ENCODE data around the gene NOX5. TPM values are rescaled to one million over a fixed set of nuclear protein-coding genes. Genes with fewer than 3 reads are reported as not detected.

NOX5 gene
- total and polyA plus RNA-seq, 4 experiments from 2014 or later, result 0.06 to 0.08 TPM; not detected in 2

DNA sequence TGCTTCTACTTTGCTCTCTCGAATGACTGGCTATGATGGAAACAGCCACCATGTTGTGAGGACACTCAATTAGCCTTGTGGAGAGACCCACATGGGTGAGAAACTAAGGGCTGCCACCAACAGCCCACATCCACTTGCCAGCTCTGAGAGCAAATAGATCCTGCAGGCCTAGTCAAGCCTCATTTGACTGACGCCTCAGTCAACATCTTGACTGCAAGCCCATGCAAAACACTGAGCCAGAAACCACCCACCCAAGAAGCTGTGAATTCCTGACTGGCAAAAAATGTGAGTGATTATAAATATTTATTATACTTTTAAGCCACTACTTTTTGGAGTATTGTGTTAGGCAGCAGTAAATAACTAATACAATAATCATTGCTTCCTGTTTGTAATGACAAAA lies 58.4 kb downstream of the NOX5 start:
- H3K4me1 ChIP-seq (ENCODE audit: insufficient read depth, low read length), result no peaks in the 10 kb centered on the region
- Mint-ChIP-seq H3K9me3 (peaks cover 0 to 5% (median 0%) of the 10 kb centered on the region in 8 donors), H3K27ac (no peak overlapping the region), H3K4me3 (no peak overlapping the region), H3K36me3 (no peaks in the 10 kb centered on the region), H3K4me1 (peaks cover 4 to 16% (median 7%) of the 10 kb centered on the region in 4 donors), H3K27me3 (peaks cover 20 to 23% of the 10 kb centered on the region in 2 donors)
- H3K9me3 ChIP-seq (ENCODE audit: control insufficient read depth in 1 of 2, low read length in 2 of 2), result no peaks in the 10 kb centered on the region
- intact Hi-C loops (cut with micrococcal nuclease), result no loop called here
- no peaks in the 10 kb centered on the region for H3K27me3 ChIP-seq (ENCODE audit: insufficient read depth, low read length)
- H3K36me3 ChIP-seq (ENCODE audit: insufficient read depth, low read length), result no peaks in the 10 kb centered on the region
- H3K4me3 ChIP-seq (ENCODE audit: low read length in 2 of 2), result no peak overlapping the region
- no peak overlapping the region for H3K27ac ChIP-seq (ENCODE audit: low read depth, low read length)
- CTCF ChIA-PET (ENCODE audit: partially characterized antibody), result interaction anchor here (1.7 kb wide), 1 partner anchor 14 kb away, joined by 3 read pairs; no protein-coding TSS in a partner anchor
- POLR2A ChIA-PET (ENCODE audit: partially characterized antibody), result no interaction called here
- DNase-seq, result no peak

DNA sequence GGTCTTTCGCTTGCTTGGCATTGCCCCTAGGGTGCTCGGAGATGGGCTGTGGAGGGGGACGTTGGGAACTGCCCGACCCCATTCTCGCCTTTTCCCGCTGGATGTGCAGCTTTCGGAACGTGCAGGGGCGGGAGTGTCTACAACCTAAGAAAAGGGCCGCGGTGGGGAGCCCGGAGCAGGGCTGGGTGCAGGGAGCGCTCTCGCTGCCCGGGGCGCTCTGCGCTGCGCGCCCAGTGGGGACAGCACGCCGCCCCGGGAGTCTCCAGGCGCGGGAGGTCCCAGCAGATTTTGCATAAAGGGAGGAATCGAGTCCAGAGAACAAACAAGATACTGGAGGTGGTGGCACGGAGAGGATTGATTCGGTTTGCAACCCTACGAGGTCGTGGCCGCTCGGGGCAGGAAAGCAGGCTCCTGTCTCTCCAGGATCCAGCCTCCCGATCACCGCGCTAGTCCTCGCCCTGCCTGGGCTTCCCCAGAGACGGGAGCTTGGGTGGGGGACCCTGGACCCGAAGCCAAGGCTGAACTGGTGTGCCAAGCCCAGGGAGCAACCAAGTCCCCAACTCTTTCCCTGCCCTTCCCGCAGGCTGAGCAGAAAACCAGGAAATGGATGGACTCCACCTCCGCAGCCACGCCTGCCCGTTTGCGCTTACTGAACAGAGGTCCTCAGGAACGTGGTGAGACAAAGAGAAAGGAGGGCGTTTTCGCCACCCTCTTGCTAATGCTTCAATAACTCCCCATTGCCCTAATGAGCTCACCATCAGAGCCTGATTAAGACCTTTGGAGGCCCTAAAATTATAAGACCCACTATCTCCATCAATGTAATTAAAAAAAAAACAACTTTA lies 59.7 kb downstream of the NOX5 start:
- Mint-ChIP-seq H3K27me3 (peaks cover 21 to 23% of the 10 kb centered on the region in 2 donors), H3K4me3 (peak overlapping the region in 4 of 8 donors; percentile 15 to 61 (median 42)), H3K36me3 (no peaks in the 10 kb centered on the region), H3K4me1 (peaks cover 4 to 16% (median 7%) of the 10 kb centered on the region in 4 donors), H3K27ac (no peak overlapping the region), H3K9me3 (peaks cover 0 to 5% (median 0%) of the 10 kb centered on the region in 8 donors)
- no peaks in the 10 kb centered on the region for H3K4me1 ChIP-seq (ENCODE audit: insufficient read depth, low read length)
- intact Hi-C loops (cut with micrococcal nuclease), result no loop called here
- no peak for DNase-seq
- ChIA-PET CTCF (ENCODE audit: partially characterized antibody) (interaction anchor here (1.3 kb wide), 1 partner anchor 321 kb away, joined by 3 read pairs; no protein-coding TSS in a partner anchor), POLR2A (ENCODE audit: partially characterized antibody) (no interaction called here)
- H3K4me3 ChIP-seq (ENCODE audit: low read length in 2 of 2), result peak overlapping the region in 1 of 2 donors; percentile 17
- H3K9me3 ChIP-seq (ENCODE audit: control insufficient read depth in 1 of 2, low read length in 2 of 2), result no peaks in the 10 kb centered on the region
- no peaks in the 10 kb centered on the region for H3K36me3 ChIP-seq (ENCODE audit: insufficient read depth, low read length)
- H3K27me3 ChIP-seq (ENCODE audit: insufficient read depth, low read length), result no peaks in the 10 kb centered on the region
- H3K27ac ChIP-seq (ENCODE audit: low read depth, low read length), result no peak overlapping the region

- Mint-ChIP-seq H3K9me3 (peaks cover 0 to 5% (median 0%) of the 10 kb centered on the region in 8 donors), H3K27ac (no peak overlapping the region), H3K36me3 (no peaks in the 10 kb centered on the region), H3K4me1 (peaks cover 4 to 16% (median 7%) of the 10 kb centered on the region in 4 donors), H3K4me3 (peak overlapping the region in 6 of 8 donors; percentile 9 to 61 (median 41)), H3K27me3 (peaks cover 22 to 23% of the 10 kb centered on the region in 2 donors)
- POLR2A ChIA-PET (ENCODE audit: partially characterized antibody), result no interaction called here
- Histone ChIP-seq H3K36me3 (ENCODE audit: insufficient read depth, low read length) (no peaks in the 10 kb centered on the region), H3K4me1 (ENCODE audit: insufficient read depth, low read length) (no peaks in the 10 kb centered on the region), H3K27ac (ENCODE audit: low read depth, low read length) (no peak overlapping the region), H3K27me3 (ENCODE audit: insufficient read depth, low read length) (no peaks in the 10 kb centered on the region), H3K4me3 (ENCODE audit: low read length in 2 of 2) (no peak overlapping the region), H3K9me3 (ENCODE audit: control insufficient read depth in 1 of 2, low read length in 2 of 2) (no peaks in the 10 kb centered on the region)
- no peak for DNase-seq
- CTCF ChIA-PET (ENCODE audit: partially characterized antibody), result interaction anchor here (1.3 kb wide), 1 partner anchor 320 kb away, joined by 3 read pairs; no protein-coding TSS in a partner anchor
- intact Hi-C loops (cut with micrococcal nuclease), result no loop called here
Observed at GRCh38 chr15:69074843-69075224, 60.3 kb downstream of the NOX5 start.

DNA sequence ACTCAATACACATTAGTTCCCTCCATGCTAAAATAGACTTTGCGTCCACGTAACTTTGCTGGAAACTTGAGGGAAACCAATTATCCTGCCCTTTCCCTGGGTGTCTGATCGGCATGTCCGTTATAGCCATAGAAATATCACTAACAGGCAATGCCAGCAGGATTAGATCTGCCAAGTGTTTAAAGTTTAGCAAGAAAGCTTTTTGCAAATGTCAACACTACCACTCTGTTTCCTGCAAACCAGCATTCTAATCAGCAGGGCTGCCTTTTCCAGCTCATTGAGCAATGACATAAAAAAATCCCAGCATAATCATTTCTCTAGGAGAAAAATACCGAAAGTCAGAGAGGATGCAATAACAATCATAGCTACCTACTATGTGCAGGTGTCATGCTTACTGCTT lies 60.9 kb downstream of the NOX5 start:
- ChIA-PET POLR2A (ENCODE audit: partially characterized antibody) (no interaction called here), CTCF (ENCODE audit: partially characterized antibody) (interaction anchor here (1.3 kb wide), 1 partner anchor 320 kb away, joined by 3 read pairs; no protein-coding TSS in a partner anchor)
- peaks cover 21 to 23% of the 10 kb centered on the region in 2 donors for H3K27me3 Mint-ChIP-seq
- Histone ChIP-seq H3K4me1 (ENCODE audit: insufficient read depth, low read length) (no peaks in the 10 kb centered on the region), H3K4me3 (ENCODE audit: low read length in 2 of 2) (no peak overlapping the region), H3K27me3 (ENCODE audit: insufficient read depth, low read length) (no peaks in the 10 kb centered on the region), H3K27ac (ENCODE audit: low read depth, low read length) (no peak overlapping the region), H3K9me3 (ENCODE audit: control insufficient read depth in 1 of 2, low read length in 2 of 2) (no peaks in the 10 kb centered on the region), H3K36me3 (ENCODE audit: insufficient read depth, low read length) (no peaks in the 10 kb centered on the region)
- peaks cover 4 to 16% (median 7%) of the 10 kb centered on the region in 4 donors for H3K4me1 Mint-ChIP-seq
- H3K36me3 Mint-ChIP-seq, result no peaks in the 10 kb centered on the region
- no peak overlapping the region for H3K4me3 Mint-ChIP-seq
- no peak overlapping the region for H3K27ac Mint-ChIP-seq
- no peak for DNase-seq
- intact Hi-C loops (cut with micrococcal nuclease), result no loop called here
- H3K9me3 Mint-ChIP-seq, result peaks cover 0 to 4% (median 0%) of the 10 kb centered on the region in 8 donors

GRCh38 chr15:69076756-69077155 lies 62.3 kb downstream of the NOX5 start:
- Histone ChIP-seq H3K27ac (ENCODE audit: low read depth, low read length) (no peak overlapping the region), H3K4me1 (ENCODE audit: insufficient read depth, low read length) (no peaks in the 10 kb centered on the region), H3K9me3 (ENCODE audit: control insufficient read depth in 1 of 2, low read length in 2 of 2) (no peaks in the 10 kb centered on the region), H3K27me3 (ENCODE audit: insufficient read depth, low read length) (no peaks in the 10 kb centered on the region), H3K36me3 (ENCODE audit: insufficient read depth, low read length) (no peaks in the 10 kb centered on the region), H3K4me3 (ENCODE audit: low read length in 2 of 2) (no peak overlapping the region)
- DNase-seq, result no peak
- Mint-ChIP-seq H3K4me3 (no peak overlapping the region), H3K4me1 (peaks cover 9 to 16% (median 9%) of the 10 kb centered on the region in 4 donors), H3K9me3 (no peaks in the 10 kb centered on the region), H3K36me3 (no peaks in the 10 kb centered on the region), H3K27ac (no peak overlapping the region), H3K27me3 (peaks cover 15 to 17% of the 10 kb centered on the region in 2 donors)
- CTCF ChIA-PET (ENCODE audit: partially characterized antibody), result no interaction called here
- POLR2A ChIA-PET (ENCODE audit: partially characterized antibody), result no interaction called here
- intact Hi-C loops (cut with micrococcal nuclease), result no loop called here

GRCh38 chr15:69078638-69079037 lies 64.1 kb downstream of the NOX5 start:
- peaks cover 11% of the 10 kb centered on the region in 2 donors for H3K27me3 Mint-ChIP-seq
- H3K36me3 Mint-ChIP-seq, result no peaks in the 10 kb centered on the region
- POLR2A ChIA-PET (ENCODE audit: partially characterized antibody), result no interaction called here
- no peaks in the 10 kb centered on the region for H3K36me3 ChIP-seq (ENCODE audit: insufficient read depth, low read length)
- no peak overlapping the region for H3K4me3 ChIP-seq (ENCODE audit: low read length in 2 of 2)
- peaks cover 13% of the 10 kb centered on the region for H3K4me1 ChIP-seq (ENCODE audit: insufficient read depth, low read length)
- H3K4me1 Mint-ChIP-seq, result peaks cover 10 to 21% (median 15%) of the 10 kb centered on the region in 4 donors
- no peak for DNase-seq
- H3K9me3 ChIP-seq (ENCODE audit: control insufficient read depth in 1 of 2, low read length in 2 of 2), result no peaks in the 10 kb centered on the region
- intact Hi-C loops (cut with micrococcal nuclease), result no loop called here
- no peaks in the 10 kb centered on the region for H3K27me3 ChIP-seq (ENCODE audit: insufficient read depth, low read length)
- no peak overlapping the region for H3K27ac Mint-ChIP-seq
- no peak overlapping the region for H3K4me3 Mint-ChIP-seq
- CTCF ChIA-PET (ENCODE audit: partially characterized antibody), result no interaction called here
- H3K9me3 Mint-ChIP-seq, result no peaks in the 10 kb centered on the region
- H3K27ac ChIP-seq (ENCODE audit: low read depth, low read length), result no peak overlapping the region

- no peaks in the 10 kb centered on the region for H3K36me3 ChIP-seq (ENCODE audit: insufficient read depth, low read length)
- peaks cover 22% of the 10 kb centered on the region for H3K4me1 ChIP-seq (ENCODE audit: insufficient read depth, low read length)
- ChIA-PET POLR2A (ENCODE audit: partially characterized antibody) (no interaction called here), CTCF (ENCODE audit: partially characterized antibody) (no interaction called here)
- no peaks in the 10 kb centered on the region for H3K27me3 ChIP-seq (ENCODE audit: insufficient read depth, low read length)
- intact Hi-C loops (cut with micrococcal nuclease), result no loop called here
- Mint-ChIP-seq H3K9me3 (no peaks in the 10 kb centered on the region), H3K27me3 (peaks cover 2% of the 10 kb centered on the region in 2 donors), H3K27ac (peak overlapping the region in 1 of 7 donors; percentile 30), H3K4me1 (peaks cover 13 to 37% (median 16%) of the 10 kb centered on the region in 4 donors), H3K4me3 (no peak overlapping the region), H3K36me3 (no peaks in the 10 kb centered on the region)
- DNase-seq, result no peak
- H3K27ac ChIP-seq (ENCODE audit: low read depth, low read length), result no peak overlapping the region
- H3K4me3 ChIP-seq (ENCODE audit: low read length in 2 of 2), result no peak overlapping the region
- no peaks in the 10 kb centered on the region for H3K9me3 ChIP-seq (ENCODE audit: control insufficient read depth in 1 of 2, low read length in 2 of 2)
Observed at GRCh38 chr15:69080295-69081248, 66.1 kb downstream of the NOX5 start.

All from CD4-positive, alpha-beta memory T cell (primary cell).